Muscle layer of duodenum (tissue), 2 donors: ENCODE data around the gene MEG3.
A peak's percentile ranks its signal among the peaks of the same experiment; 100 is the strongest.

Experiments used
- H3K27ac ChIP-seq: one replicate; pipeline ENCODE4 v1.7.0; 2013; ENCODE audit warnings: mild to moderate bottlenecking, low read length
- H3K27me3 ChIP-seq: one replicate; pipeline ENCODE4 v1.7.0; 2013; ENCODE audit warnings: low read depth, mild to moderate bottlenecking, control low read depth, low read length
- H3K36me3 ChIP-seq, 2 donors: one replicate each; pipeline ENCODE4 v1.7.0; 2013; ENCODE audit warnings: low read length in 2 of 2, control low read depth in 1 of 2, mild to moderate bottlenecking in 1 of 2; ENCODE audit not compliant: insufficient read depth in 2 of 2, control insufficient read depth in 1 of 2
- H3K4me1 ChIP-seq, 2 donors: one replicate each; pipeline ENCODE4 v1.7.0; 2013; ENCODE audit warnings: low read length in 2 of 2, mild to moderate bottlenecking in 2 of 2, control low read depth in 1 of 2, moderate library complexity in 1 of 2; ENCODE audit not compliant: insufficient read depth in 2 of 2, control insufficient read depth in 1 of 2
- H3K4me3 ChIP-seq, 2 donors: one replicate each; pipeline ENCODE4 v1.7.0; 2013; ENCODE audit warnings: low read length in 2 of 2, low read depth in 1 of 2, mild to moderate bottlenecking in 1 of 2
- H3K9me3 ChIP-seq, 2 donors: one replicate each; pipeline ENCODE4 v1.7.0; 2013; ENCODE audit warnings: low read length in 2 of 2, control low read depth in 1 of 2, mild to moderate bottlenecking in 1 of 2; ENCODE audit not compliant: control insufficient read depth in 1 of 2
- donor health status: healthy.

The MEG3 gene

GRCh38 chr14:100899884-100900771 is 74.2 kb downstream of the MEG3 start:
- no peaks in the 10 kb centered on the region for H3K36me3 ChIP-seq
- peaks cover 28% of the 10 kb centered on the region for H3K27me3 ChIP-seq
- peaks cover 6 to 22% of the 10 kb centered on the region in 2 donors for H3K4me1 ChIP-seq
- no peaks in the 10 kb centered on the region for H3K9me3 ChIP-seq
- H3K27ac ChIP-seq = no peak overlapping the region
- peak overlapping the region in 1 of 2 donors; percentile 16 for H3K4me3 ChIP-seq

- Histone ChIP-seq H3K27me3 (peaks cover 28% of the 10 kb centered on the region), H3K9me3 (no peaks in the 10 kb centered on the region), H3K36me3 (no peaks in the 10 kb centered on the region), H3K4me1 (peaks cover 6 to 22% of the 10 kb centered on the region in 2 donors), H3K4me3 (no peak overlapping the region), H3K27ac (no peak overlapping the region)
Observed at GRCh38 chr14:100900837-100901390, 75.0 kb downstream of the MEG3 start.

DNA sequence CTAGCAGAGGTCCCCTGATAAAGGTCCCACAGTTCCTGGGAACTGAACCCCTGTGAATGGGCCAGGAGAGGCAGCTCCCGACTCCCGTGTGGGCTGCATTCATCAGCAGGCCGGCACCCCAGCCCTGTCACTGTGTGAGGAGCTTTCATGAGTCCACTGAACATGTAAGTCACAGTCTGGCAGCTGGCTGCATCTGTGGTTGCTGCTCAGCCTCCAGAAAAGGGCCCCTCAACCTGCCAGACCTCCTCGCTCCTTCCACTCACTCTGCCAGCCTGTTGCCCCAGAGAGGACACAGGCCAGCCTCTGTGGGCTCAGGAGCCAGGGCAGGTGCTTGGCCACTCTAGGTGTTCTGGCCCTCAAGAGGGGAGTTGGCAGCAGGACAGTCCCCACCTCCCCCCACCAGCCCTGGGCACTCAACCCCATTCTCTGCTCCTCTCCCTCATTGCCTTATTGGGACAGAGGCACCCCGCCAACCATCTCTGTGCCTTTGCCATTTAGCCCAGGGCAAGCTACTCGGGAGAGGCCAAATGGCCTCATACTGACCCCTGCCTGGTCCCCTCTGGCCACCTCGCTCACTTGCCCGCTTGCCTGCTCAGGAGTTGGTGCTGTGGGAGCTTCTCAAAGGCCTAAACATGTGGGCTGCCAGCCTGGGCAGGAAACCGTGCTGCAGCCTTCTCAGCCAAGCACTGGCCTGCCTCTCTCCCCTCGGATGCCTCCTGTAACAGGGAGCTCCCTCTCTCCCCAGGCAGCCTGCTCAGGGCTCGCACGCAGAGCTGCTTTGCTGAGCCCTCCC is 75.7 kb downstream of the MEG3 start:
- Histone ChIP-seq H3K4me1 (peaks cover 6 to 22% of the 10 kb centered on the region in 2 donors), H3K4me3 (no peak overlapping the region), H3K27me3 (peaks cover 28% of the 10 kb centered on the region), H3K9me3 (no peaks in the 10 kb centered on the region), H3K27ac (no peak overlapping the region), H3K36me3 (no peaks in the 10 kb centered on the region)

DNA sequence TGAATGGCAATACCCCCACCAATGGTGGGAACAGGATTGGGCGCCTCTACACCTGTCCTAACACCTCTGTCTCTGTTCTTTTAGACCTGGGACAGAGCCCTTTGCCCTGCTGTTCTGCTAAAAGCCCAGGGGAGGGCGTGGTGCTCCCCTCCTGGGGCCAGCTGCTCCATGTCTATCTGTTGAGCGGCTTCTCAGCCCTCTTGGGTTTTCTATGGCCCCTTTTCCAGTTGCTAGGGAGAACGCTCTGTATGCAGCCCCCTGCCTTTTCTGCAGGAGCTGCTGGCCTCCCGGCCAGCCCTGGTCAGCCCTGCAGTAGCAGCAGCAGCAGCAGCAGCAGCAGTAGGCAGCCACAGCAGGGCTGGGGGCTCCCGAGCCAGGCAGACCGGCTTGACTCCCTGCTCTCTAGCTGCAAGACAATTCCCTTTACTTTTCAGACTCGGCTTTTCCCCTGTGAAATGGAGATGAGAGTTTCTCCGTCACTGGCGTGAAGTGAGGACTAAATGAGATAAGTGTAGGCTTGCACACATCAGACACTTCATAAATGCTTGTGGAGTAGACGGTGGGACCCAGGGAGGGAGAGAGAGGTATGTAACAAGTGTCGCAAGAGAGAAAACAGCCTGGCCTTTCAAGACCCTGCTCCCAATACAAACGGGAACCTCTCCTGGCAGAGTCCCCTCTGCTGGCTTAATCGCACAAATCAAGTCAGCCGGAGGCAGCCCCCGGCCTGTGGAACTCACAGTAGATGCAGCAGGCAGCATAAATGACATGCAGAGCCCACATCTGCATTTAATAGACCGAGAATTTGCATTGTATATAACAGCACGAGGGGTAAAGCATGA is 76.6 kb downstream of the MEG3 start:
- H3K27ac ChIP-seq = no peak overlapping the region
- H3K9me3 ChIP-seq = no peaks in the 10 kb centered on the region
- no peaks in the 10 kb centered on the region for H3K36me3 ChIP-seq
- H3K27me3 ChIP-seq = peaks cover 28% of the 10 kb centered on the region
- H3K4me1 ChIP-seq = peaks cover 6 to 22% of the 10 kb centered on the region in 2 donors
- no peak overlapping the region for H3K4me3 ChIP-seq

DNA sequence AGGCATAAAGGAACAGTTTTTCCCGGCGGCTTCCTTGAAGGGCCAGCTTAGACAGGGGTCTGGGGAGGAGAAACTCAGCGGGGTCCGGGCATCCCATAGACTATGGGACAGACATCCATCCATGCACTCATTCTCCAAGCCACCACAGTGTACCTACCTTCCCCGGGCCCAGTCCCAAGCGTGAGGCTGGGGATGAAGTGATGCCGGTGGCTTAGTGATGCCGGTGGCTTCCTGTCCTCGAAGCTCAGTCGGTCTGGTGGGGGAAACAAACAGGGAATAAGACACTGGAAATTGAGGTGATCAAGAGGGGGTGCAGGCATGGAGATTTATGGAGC is 77.2 kb downstream of the MEG3 start:
- Histone ChIP-seq H3K9me3 (no peaks in the 10 kb centered on the region), H3K27ac (no peak overlapping the region), H3K4me3 (no peak overlapping the region), H3K4me1 (peaks cover 6 to 22% of the 10 kb centered on the region in 2 donors), H3K27me3 (peaks cover 28% of the 10 kb centered on the region), H3K36me3 (no peaks in the 10 kb centered on the region)

GRCh38 chr14:100903672-100904185 is 77.8 kb downstream of the MEG3 start, which contains the start of gene RTL1:
Gene RTL1, minus strand, starts transcription at chr14:100903722. Its CDS starts 18,934 bp downstream, at chr14:100884788.
- Histone ChIP-seq H3K27ac (no peak within 1 kb of the TSS), H3K36me3 (no peaks in the 10 kb centered on the region), H3K9me3 (no peaks in the 10 kb centered on the region), H3K4me1 (peaks cover 6 to 18% of the 10 kb centered on the region in 2 donors), H3K4me3 (no peak within 1 kb of the TSS), H3K27me3 (peaks cover 24% of the 10 kb centered on the region)

DNA sequence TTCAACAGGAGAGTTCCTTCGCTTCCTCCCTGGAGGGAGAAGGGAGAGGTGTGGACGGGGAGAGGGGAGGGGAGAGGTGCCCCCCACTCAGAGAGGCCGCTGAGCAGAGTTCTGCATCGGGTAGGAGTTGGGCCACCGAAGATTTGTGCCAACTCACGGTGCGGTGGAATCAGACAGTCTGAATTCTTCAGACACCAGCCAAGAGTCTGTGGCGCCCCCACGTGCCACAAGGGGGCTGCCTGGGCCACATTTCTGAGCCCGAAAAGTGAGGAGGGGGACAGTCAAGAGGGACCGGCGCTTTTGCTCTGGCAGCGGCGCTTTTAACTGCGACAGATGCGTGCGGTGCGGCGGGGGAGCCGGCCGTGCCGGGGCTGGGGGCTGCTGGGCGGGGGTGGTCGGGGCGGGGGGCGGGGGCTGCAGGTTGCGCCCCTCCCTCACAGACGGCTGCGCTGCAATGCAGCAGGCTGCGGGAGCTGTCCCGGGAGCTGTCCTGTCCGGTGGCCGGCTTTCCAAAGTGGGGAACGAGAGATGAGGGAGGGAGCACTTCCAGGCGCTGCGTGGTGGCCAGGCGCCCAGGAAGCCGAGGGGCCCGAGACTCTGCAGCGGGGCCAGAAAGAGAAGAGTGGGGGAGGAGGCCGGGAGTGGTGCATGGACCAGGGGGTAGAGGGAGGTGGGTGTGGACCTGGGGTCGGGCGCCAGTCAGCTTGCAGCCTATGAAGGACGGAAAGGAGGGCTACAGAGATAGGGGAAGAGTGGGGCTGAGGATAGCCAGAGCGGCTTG is 78.6 kb downstream of the MEG3 start:
- H3K4me1 ChIP-seq = peaks cover 2 to 10% of the 10 kb centered on the region in 2 donors
- peaks cover 16% of the 10 kb centered on the region for H3K27me3 ChIP-seq
- no peak overlapping the region for H3K27ac ChIP-seq
- H3K9me3 ChIP-seq = no peaks in the 10 kb centered on the region
- no peaks in the 10 kb centered on the region for H3K36me3 ChIP-seq
- H3K4me3 ChIP-seq = no peak overlapping the region

- no peaks in the 10 kb centered on the region for H3K9me3 ChIP-seq
- no peak overlapping the region for H3K4me3 ChIP-seq
- peaks cover 0 to 4% of the 10 kb centered on the region in 2 donors for H3K4me1 ChIP-seq
- H3K36me3 ChIP-seq = no peaks in the 10 kb centered on the region
- no peak overlapping the region for H3K27ac ChIP-seq
- H3K27me3 ChIP-seq = peaks cover 13% of the 10 kb centered on the region
Observed at GRCh38 chr14:100905166-100905565, 79.2 kb downstream of the MEG3 start.

GRCh38 chr14:100906420-100906819 is 80.5 kb downstream of the MEG3 start:
- Histone ChIP-seq H3K4me1 (no peaks in the 10 kb centered on the region), H3K27me3 (peaks cover 7% of the 10 kb centered on the region), H3K9me3 (no peaks in the 10 kb centered on the region), H3K27ac (no peak overlapping the region), H3K4me3 (no peak overlapping the region), H3K36me3 (no peaks in the 10 kb centered on the region)

- no peak overlapping the region for H3K27ac ChIP-seq
- H3K4me1 ChIP-seq = no peaks in the 10 kb centered on the region
- H3K4me3 ChIP-seq = no peak overlapping the region
- peaks cover 7% of the 10 kb centered on the region for H3K27me3 ChIP-seq
- H3K36me3 ChIP-seq = no peaks in the 10 kb centered on the region
- H3K9me3 ChIP-seq = no peaks in the 10 kb centered on the region
Observed at GRCh38 chr14:100907240-100907639, 81.3 kb downstream of the MEG3 start.
